Immature natural killer cell (primary cell): ENCODE results near the gene TMEM260. TPM values are rescaled to one million over a fixed set of nuclear protein-coding genes. Genes with fewer than 3 reads are reported as not detected.

ENCODE experiments used
- DNase-seq, 3 donors: peaks; one replicate each; pipeline ENCODE4 v3.0.0; 2022; ENCODE audit warnings: mixed read lengths in 1 of 3
- H3K27ac Mint-ChIP-seq, 6 donors: one replicate each; pipeline ENCODE4 v1.8.0; 2020; ENCODE audit warnings: mixed read lengths in 6 of 6, mild to moderate bottlenecking in 5 of 6, inconsistent platforms in 4 of 6, moderate library complexity in 3 of 6
- H3K27me3 Mint-ChIP-seq, 3 donors: one replicate each; pipeline ENCODE4 v1.8.0; 2020 to 2021; ENCODE audit warnings: low read depth in 3 of 3, mild to moderate bottlenecking in 3 of 3, mixed read lengths in 3 of 3, moderate library complexity in 3 of 3, inconsistent platforms in 1 of 3
- H3K36me3 Mint-ChIP-seq, 3 donors: one replicate each; pipeline ENCODE4 v1.8.0; 2020; ENCODE audit warnings: mixed read lengths in 3 of 3, inconsistent platforms in 2 of 3, mild to moderate bottlenecking in 2 of 3
- H3K4me1 Mint-ChIP-seq, 2 donors: one replicate each; pipeline ENCODE4 v1.8.0; 2020; ENCODE audit warnings: inconsistent platforms in 2 of 2, mild to moderate bottlenecking in 2 of 2, mixed read lengths in 2 of 2, moderate library complexity in 1 of 2
- H3K4me3 Mint-ChIP-seq, 5 donors: one replicate each; pipeline ENCODE4 v1.8.0; 2020; ENCODE audit warnings: mild to moderate bottlenecking in 5 of 5, mixed read lengths in 5 of 5, inconsistent platforms in 3 of 5, moderate library complexity in 3 of 5
- H3K9me3 Mint-ChIP-seq, 6 donors: one replicate each; pipeline ENCODE4 v1.8.0; 2020; ENCODE audit warnings: mild to moderate bottlenecking in 6 of 6, mixed read lengths in 6 of 6, inconsistent platforms in 4 of 6, moderate library complexity in 3 of 6
- polyA plus RNA-seq, 3 donors: library from polyadenylated mRNA; unstranded; fragments of 300-500 nt; fragmentation: Illumina TruSeq; gene quantifications; one replicate each; pipeline ENCODE4 v1.2.3, GENCODE V29; 2021

TMEM260 gene
- polyA plus RNA-seq, 3 donors from 2014 or later: 6.8 to 17.0 (median 10.5) TPM

DNA sequence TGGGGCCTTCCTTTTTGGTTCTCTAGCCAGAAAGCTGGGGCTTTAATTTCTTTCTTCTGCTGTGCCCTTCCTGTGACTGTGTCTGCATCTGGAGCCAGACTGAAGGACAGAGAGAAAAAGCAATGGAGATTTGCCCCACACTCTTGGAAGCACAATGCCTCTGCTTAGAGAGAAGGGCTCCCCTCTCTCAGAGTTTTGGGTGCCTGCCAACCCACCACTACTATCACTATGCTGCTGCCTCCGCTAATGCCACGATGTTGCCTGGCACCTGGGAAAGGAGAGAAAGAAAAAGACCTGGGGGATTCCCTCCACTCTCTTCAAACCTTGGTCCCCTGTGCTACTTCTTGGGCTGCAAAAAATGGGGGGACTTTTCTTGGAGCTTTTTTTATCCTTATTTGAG is 52.6 kb downstream of the TMEM260 start:
- peaks cover 0 to 1% of the 10 kb centered on the region in 2 donors for H3K4me1 Mint-ChIP-seq
- no peaks in the 10 kb centered on the region for H3K27me3 Mint-ChIP-seq
- H3K36me3 Mint-ChIP-seq: peaks cover 62 to 89% (median 80%) of the 10 kb centered on the region in 3 donors
- no peak for DNase-seq
- no peak overlapping the region for H3K4me3 Mint-ChIP-seq
- H3K9me3 Mint-ChIP-seq: peaks cover 6 to 13% (median 10%) of the 10 kb centered on the region in 6 donors
- H3K27ac Mint-ChIP-seq: no peak overlapping the region

DNA sequence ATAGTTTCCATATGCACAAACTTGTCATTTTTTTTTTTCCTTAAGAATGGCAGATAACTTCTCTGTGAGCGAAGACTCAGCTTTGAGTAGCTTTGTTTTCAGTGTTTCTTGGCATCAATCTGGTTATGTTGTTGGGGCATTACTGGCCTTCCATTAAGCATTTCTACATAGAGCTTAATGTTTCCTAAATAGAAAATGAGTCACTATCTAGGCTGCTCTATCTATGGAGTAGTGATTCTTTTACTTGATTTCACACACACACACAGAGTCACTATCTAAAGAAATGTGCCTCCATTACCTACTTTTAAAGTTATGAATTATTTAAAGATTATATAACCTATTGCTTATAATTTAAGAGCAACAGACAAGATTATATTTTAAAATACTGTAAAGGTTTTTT is 53.9 kb downstream of the TMEM260 start:
- H3K4me3 Mint-ChIP-seq: no peak overlapping the region
- no peak overlapping the region for H3K27ac Mint-ChIP-seq
- no peaks in the 10 kb centered on the region for H3K27me3 Mint-ChIP-seq
- peaks cover 64 to 91% (median 82%) of the 10 kb centered on the region in 3 donors for H3K36me3 Mint-ChIP-seq
- peaks cover 0 to 1% of the 10 kb centered on the region in 2 donors for H3K4me1 Mint-ChIP-seq
- H3K9me3 Mint-ChIP-seq: peaks cover 6 to 13% (median 10%) of the 10 kb centered on the region in 6 donors
- no peak for DNase-seq

DNA sequence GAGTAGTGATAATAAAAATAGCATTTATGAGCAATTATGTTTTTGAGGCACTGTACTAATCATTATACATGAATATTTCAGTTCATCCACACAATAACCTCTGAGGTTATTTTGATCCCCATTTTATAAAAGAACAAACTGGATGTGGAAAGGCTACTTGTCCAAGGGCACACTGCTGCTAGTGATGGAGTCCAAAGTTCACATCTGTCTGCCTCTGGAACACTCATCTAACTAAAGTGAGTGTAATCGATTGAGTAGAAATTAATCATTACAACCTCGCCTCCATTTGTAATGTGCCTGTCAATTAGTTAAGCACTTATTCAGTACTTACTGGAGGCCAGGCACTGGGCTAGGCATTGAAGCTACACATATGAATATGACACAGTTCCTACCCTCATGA is 55.4 kb downstream of the TMEM260 start:
- peaks cover 5 to 12% (median 8%) of the 10 kb centered on the region in 6 donors for H3K9me3 Mint-ChIP-seq
- peaks cover 71 to 92% (median 80%) of the 10 kb centered on the region in 3 donors for H3K36me3 Mint-ChIP-seq
- no peak overlapping the region for H3K4me3 Mint-ChIP-seq
- no peak for DNase-seq
- H3K27ac Mint-ChIP-seq: no peak overlapping the region
- peaks cover 0 to 1% of the 10 kb centered on the region in 2 donors for H3K4me1 Mint-ChIP-seq
- H3K27me3 Mint-ChIP-seq: no peaks in the 10 kb centered on the region

DNA sequence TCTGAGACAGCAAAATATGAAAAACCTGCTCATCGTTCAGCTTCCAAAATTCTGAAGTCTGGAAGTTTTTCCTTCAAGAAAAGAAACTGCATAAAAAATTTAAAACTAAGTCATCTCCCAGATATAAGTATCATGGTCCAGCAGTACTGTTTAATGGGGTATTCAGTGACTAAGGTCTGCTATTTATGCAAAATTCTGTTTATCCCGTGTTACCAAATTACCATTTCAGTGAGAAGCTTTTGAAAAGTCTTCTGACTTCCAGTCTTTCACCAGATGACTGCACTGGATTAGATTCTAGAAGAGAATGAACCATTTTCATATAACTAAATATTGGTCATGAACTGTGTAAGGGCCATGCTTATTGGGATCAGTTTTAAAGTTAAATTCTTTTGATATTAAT is 67.9 kb downstream of the TMEM260 start:
- no peaks in the 10 kb centered on the region for H3K9me3 Mint-ChIP-seq
- H3K27ac Mint-ChIP-seq: no peak overlapping the region
- peaks cover 12 to 25% (median 17%) of the 10 kb centered on the region in 3 donors for H3K36me3 Mint-ChIP-seq
- H3K27me3 Mint-ChIP-seq: no peaks in the 10 kb centered on the region
- H3K4me1 Mint-ChIP-seq: no peaks in the 10 kb centered on the region
- no peak for DNase-seq
- H3K4me3 Mint-ChIP-seq: no peak overlapping the region

DNA sequence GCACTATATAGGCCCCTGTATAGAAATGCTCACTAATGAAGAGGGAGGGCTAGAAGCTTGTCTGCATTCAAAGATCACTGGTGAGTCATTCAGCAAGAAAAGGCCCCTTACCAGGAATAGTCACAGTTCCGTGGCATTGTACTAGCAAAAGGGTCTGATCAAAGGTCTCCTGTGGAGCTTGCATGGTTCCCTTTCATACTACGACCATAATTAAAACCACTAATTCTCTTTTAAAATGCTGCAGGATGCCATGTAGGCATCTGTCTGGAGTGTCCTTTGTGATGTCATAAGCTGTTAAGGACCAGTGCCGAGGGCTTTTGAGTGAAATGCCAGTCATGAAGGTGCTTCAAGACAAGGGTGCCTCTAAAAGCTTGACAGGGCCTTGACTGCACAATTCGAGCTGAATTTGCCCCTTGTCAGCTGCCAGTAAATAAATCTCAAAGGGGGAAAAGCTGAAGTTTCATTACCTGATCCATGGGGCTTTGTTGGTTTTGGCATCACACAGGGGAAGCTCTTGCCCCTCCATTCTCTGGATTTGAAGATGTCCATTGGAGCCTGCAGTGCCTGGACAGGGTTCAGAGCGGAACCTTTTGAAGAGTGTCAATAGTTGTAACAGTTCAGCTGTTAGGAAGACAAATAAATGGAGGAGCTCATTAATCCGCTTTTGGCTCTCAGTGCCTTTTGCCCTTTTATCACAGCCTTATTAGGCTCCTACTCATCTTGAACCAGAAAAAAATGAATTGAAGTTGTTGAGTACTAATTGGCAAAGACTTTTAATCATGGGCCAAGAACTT is 69.1 kb downstream of the TMEM260 start:
- Mint-ChIP-seq H3K27ac (no peak overlapping the region), H3K4me1 (no peaks in the 10 kb centered on the region), H3K4me3 (no peak overlapping the region), H3K27me3 (no peaks in the 10 kb centered on the region), H3K9me3 (no peaks in the 10 kb centered on the region), H3K36me3 (peaks cover 12 to 25% (median 17%) of the 10 kb centered on the region in 3 donors)
- no peak for DNase-seq

DNA sequence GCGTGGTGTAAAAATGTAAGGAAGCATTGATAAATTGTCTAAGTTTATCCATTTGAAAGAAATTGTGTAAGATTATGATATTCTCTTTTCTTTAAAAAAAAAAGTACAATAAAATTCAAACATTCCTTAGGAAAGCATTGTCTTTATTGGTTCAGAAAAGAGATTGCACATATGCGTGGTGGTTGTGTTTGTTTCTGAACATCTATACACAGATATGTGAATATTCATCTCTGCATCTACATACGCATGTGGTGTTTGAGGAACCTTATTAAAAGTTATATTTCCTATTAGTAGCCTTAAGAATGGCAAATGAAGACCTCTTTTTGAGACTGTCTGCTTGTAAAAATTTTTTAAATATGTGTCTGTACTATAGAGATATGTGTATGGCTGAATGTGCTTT is 69.8 kb downstream of the TMEM260 start:
- H3K9me3 Mint-ChIP-seq: no peaks in the 10 kb centered on the region
- no peak overlapping the region for H3K27ac Mint-ChIP-seq
- no peak overlapping the region for H3K4me3 Mint-ChIP-seq
- no peak for DNase-seq
- no peaks in the 10 kb centered on the region for H3K4me1 Mint-ChIP-seq
- no peaks in the 10 kb centered on the region for H3K27me3 Mint-ChIP-seq
- H3K36me3 Mint-ChIP-seq: peaks cover 12 to 25% (median 17%) of the 10 kb centered on the region in 3 donors

DNA sequence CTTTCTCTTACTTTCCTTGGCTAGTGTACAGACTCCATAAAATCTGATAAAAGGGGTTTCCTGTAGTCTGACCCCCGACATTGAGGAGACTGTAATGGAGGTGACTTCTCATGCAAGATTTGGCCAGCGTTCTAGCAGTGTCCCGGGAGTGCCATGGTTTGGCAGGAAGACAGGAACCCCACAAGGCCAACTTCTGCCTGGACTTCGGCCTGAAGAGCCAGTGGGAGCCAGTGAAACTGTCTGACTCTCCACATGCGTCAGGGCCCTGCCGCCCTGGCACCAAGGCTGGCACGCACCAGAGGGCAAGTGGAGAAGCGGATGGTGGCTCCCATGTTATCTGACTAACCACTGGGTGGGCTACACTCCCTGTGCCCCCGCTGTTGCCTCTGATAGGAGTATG is 70.5 kb downstream of the TMEM260 start:
- Mint-ChIP-seq H3K36me3 (peaks cover 8 to 25% (median 17%) of the 10 kb centered on the region in 3 donors), H3K27ac (no peak overlapping the region), H3K9me3 (no peaks in the 10 kb centered on the region), H3K27me3 (no peaks in the 10 kb centered on the region), H3K4me1 (no peaks in the 10 kb centered on the region), H3K4me3 (no peak overlapping the region)
- no peak for DNase-seq

DNA sequence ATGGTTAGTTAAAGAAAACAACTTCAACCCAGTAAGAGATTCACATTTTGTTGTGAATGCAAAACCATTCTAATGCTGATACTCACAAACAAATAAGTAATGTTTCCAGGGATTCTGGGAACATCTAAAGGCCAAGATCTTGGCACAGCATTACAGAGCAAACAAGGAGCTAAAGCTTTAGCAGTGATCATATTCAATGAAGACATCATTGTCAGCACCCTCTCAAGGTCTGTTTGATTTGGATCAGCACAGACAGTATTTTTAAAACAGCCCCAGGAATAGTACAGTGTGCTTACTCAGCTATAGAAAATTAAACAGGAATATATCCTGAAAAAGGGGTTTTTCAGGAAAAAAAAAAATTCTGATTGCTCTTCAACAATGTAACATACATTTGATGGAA is 71.4 kb downstream of the TMEM260 start:
- no peak overlapping the region for H3K27ac Mint-ChIP-seq

DNA sequence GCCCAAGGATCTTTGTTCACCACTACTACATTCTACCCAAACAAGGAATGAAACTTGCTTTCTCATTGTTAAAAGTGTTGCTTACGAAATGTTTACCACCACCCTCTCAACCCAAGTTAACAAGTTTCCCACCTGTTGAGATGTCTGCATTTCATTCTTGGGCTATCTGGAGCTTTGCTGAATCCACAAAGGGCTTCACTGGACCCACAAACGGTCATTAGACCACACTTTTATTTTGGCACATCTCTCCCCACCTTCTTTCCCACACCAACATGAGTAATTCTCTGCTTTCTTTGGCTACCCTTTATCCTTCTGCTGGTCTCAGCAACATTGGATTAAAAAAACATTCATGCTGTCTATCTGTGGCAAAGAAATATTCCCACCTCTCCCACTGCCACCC is 78.0 kb downstream of the TMEM260 start:
- Mint-ChIP-seq H3K4me3 (no peak overlapping the region), H3K4me1 (no peaks in the 10 kb centered on the region), H3K9me3 (no peaks in the 10 kb centered on the region), H3K36me3 (peaks cover 0 to 4% (median 0%) of the 10 kb centered on the region in 3 donors), H3K27ac (no peak overlapping the region), H3K27me3 (no peaks in the 10 kb centered on the region)
- DNase-seq: no peak

More for the DNA sequence above, 71.4 kb downstream of the TMEM260 start:
- Mint-ChIP-seq H3K4me1 (no peaks in the 10 kb centered on the region), H3K4me3 (no peak overlapping the region), H3K9me3 (no peaks in the 10 kb centered on the region), H3K27me3 (no peaks in the 10 kb centered on the region), H3K36me3 (peaks cover 8 to 23% (median 17%) of the 10 kb centered on the region in 3 donors)
- DNase-seq: no peak

DNA sequence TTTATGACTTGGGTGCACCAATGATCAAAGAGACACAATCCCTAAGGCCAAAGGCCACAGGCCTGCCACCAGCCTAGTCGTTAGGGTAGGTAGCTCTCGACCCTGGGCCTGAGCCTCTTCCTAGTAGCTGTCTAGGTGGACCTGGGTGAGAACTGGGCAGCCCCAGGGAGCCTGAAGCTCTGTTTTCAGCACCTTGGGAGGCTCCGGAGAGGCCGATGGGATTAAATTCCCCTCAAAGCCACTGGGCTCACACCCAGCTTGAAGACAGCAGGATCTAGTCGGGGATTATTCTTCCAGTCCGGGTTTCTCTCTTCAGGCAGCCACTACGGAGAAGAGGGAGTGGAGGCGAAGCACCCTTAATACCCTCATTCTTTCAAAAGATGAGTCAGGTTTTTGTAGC is 79.8 kb downstream of the TMEM260 start:
- no peaks in the 10 kb centered on the region for H3K4me1 Mint-ChIP-seq
- no peak for DNase-seq
- peaks cover 0 to 3% (median 0%) of the 10 kb centered on the region in 3 donors for H3K27me3 Mint-ChIP-seq
- H3K27ac Mint-ChIP-seq: no peak overlapping the region
- H3K4me3 Mint-ChIP-seq: no peak overlapping the region
- peaks cover 0 to under 1% (median 0%) of the 10 kb centered on the region in 6 donors for H3K9me3 Mint-ChIP-seq
- peaks cover 0 to 7% (median 4%) of the 10 kb centered on the region in 3 donors for H3K36me3 Mint-ChIP-seq

DNA sequence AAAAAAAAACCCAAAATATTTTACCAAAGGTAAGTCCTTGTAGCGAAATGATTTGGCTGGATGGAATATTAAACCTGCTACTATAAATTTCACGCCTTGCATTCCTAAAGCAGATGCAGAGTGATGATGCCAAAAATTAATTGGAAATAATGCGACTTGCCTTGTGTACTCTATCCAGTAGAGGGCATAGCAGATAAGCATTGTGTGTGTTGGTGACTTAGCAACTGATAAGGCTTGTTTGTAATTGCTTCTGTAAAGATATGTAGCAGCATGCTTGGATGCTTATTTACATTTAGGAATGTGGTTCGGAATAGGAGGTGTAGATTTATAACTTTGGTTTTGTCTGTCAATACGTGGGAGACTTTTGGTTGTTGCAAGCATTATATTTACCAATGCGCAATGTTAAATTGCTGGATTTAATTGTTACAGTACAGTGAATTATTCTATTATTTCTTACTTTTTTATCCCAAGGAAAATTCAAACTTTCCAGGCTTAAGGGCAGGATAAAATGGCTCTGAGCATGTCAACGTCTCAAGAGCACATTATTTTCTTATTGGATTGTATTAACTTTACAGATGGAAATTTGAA is 80.5 kb downstream of the TMEM260 start:
- Mint-ChIP-seq H3K4me1 (no peaks in the 10 kb centered on the region), H3K27me3 (peaks cover 0 to 3% (median 0%) of the 10 kb centered on the region in 3 donors), H3K36me3 (peaks cover 0 to 10% (median 4%) of the 10 kb centered on the region in 3 donors), H3K9me3 (peaks cover 0 to 3% (median 0%) of the 10 kb centered on the region in 6 donors), H3K27ac (no peak overlapping the region), H3K4me3 (no peak overlapping the region)
- peak in 1 of 3 donors; percentile 3 for DNase-seq

DNA sequence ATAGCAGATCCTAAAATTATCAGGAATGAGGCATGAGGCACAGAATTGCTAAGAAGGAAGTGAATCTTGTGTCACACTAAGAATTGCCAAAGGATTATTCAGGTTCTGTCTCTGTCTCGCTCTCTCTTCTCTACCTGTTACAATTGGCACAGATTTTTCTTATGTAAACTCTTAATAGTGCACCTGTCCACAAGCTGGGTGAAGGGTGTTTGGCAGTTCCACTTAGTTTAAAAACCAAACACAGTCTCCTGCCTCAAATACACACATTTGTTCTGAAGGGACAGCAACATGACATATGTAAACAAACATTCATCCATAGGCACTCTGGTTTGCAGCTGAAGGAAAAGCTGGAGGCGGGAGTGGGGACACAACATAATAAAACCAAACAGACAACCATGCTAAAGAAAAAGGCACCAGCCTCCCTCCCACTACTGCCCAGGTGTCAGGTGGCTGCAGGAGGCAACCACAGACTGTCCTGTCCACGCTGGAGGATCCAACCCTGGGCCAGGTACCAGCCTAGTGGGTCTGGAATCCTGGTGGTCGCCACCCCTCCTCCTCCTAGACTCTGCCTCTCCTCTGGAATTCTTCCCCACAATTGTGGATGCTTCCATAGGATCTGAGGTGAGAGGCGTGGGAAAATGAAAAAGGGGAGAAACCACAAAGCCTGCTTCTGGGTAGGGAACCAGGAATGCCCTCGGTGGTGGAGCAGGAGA is 81.2 kb downstream of the TMEM260 start:
- no peak overlapping the region for H3K27ac Mint-ChIP-seq
- peaks cover 0 to 17% (median 4%) of the 10 kb centered on the region in 3 donors for H3K36me3 Mint-ChIP-seq
- no peaks in the 10 kb centered on the region for H3K4me1 Mint-ChIP-seq
- DNase-seq: no peak
- peaks cover 0 to 6% (median 0%) of the 10 kb centered on the region in 6 donors for H3K9me3 Mint-ChIP-seq
- H3K27me3 Mint-ChIP-seq: peaks cover 0 to 5% (median 0%) of the 10 kb centered on the region in 3 donors
- no peak overlapping the region for H3K4me3 Mint-ChIP-seq

DNA sequence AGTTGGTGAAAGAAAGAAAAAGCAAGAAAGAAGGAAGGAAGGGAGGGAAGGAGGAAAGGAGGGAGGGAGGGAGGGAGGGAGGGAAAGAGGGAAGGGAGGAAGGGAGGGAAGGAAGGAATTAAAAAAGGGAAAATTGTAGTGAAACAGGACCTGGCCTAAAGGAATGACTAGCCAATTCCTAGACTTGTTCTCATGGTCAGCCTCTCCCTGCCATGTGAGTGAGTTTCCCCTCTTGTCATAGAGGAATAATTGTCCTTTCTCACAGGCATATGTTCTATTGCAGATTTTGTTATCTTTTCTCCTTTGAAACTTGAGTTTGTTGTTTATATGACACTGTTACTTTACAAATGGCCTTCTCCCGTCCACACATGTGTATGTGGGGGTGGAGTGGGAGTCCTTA is 81.9 kb downstream of the TMEM260 start:
- peaks cover 0 to 5% (median 0%) of the 10 kb centered on the region in 3 donors for H3K27me3 Mint-ChIP-seq
- H3K36me3 Mint-ChIP-seq: peaks cover 0 to 20% (median 4%) of the 10 kb centered on the region in 3 donors
- no peak overlapping the region for H3K4me3 Mint-ChIP-seq
- H3K27ac Mint-ChIP-seq: no peak overlapping the region
- H3K9me3 Mint-ChIP-seq: peaks cover 0 to 9% (median 0%) of the 10 kb centered on the region in 6 donors
- DNase-seq: no peak
- H3K4me1 Mint-ChIP-seq: no peaks in the 10 kb centered on the region
